IPS-18a (cell line): ENCODE measurements around the gene SLC43A2.
"Not testable (repeated sequence)": the region's sequence is repeated elsewhere in the genome, so short reads cannot be mapped to it uniquely, and the experiment has no call there.

Experiments
- H3K27ac ChIP-seq: one replicate; pipeline ENCODE4 v1.5.1; 2013; ENCODE audit warnings: low read length
- H3K27me3 ChIP-seq: one replicate; pipeline ENCODE4 v1.6.1; 2013; ENCODE audit warnings: mild to moderate bottlenecking, low read length; ENCODE audit not compliant: control insufficient read depth, insufficient read depth
- H3K36me3 ChIP-seq: one replicate; pipeline ENCODE4 v1.6.1; 2013; ENCODE audit warnings: low read depth, low read length; ENCODE audit not compliant: control insufficient read depth
- H3K4me1 ChIP-seq: one replicate; pipeline ENCODE4 v1.6.1; 2013; ENCODE audit warnings: low read depth, low read length; ENCODE audit not compliant: control insufficient read depth
- H3K4me3 ChIP-seq: one replicate; pipeline ENCODE4 v1.5.1; 2013; ENCODE audit warnings: low read length
- H3K9ac ChIP-seq: one replicate; pipeline ENCODE4 v1.6.1; 2013; ENCODE audit warnings: mild to moderate bottlenecking, low read length, moderate library complexity
- H3K9me3 ChIP-seq: one replicate; pipeline ENCODE4 v1.6.1; 2013; ENCODE audit warnings: low read depth, low read length; ENCODE audit not compliant: control insufficient read depth

The SLC43A2 gene

GRCh38 chr17:1539811-1540210 is 88.8 kb downstream of the SLC43A2 start:
- Histone ChIP-seq H3K9me3 (no peaks in the 10 kb centered on the region), H3K27me3 (no peaks in the 10 kb centered on the region), H3K4me3 (no peak overlapping the region), H3K36me3 (peaks cover 36% of the 10 kb centered on the region), H3K9ac (no peak overlapping the region), H3K4me1 (no peaks in the 10 kb centered on the region), H3K27ac (no peak overlapping the region)

DNA sequence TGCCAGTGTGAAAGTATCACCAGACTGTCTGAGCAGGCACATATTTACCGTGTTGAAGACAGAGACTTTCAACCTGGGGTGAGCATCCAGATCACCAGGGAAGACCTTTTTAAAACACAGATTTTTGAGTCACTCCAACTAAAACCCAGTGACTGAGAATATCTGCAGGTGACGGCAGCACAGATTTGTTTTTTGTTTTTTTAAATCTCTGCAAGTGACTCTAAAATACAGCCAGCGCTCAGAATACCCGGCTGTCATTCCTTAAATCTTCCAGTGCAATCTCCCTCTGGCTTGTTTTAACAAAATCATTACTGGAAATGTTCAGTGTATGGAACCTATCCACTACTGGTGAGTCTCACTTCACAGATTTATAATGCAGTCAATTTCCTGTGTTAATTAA is 92.9 kb downstream of the SLC43A2 start:
- Histone ChIP-seq H3K27me3 (no peaks in the 10 kb centered on the region), H3K4me3 (no peak overlapping the region), H3K4me1 (no peaks in the 10 kb centered on the region), H3K9ac (no peak overlapping the region), H3K36me3 (peaks cover 36% of the 10 kb centered on the region), H3K27ac (no peak overlapping the region), H3K9me3 (no peaks in the 10 kb centered on the region)

DNA sequence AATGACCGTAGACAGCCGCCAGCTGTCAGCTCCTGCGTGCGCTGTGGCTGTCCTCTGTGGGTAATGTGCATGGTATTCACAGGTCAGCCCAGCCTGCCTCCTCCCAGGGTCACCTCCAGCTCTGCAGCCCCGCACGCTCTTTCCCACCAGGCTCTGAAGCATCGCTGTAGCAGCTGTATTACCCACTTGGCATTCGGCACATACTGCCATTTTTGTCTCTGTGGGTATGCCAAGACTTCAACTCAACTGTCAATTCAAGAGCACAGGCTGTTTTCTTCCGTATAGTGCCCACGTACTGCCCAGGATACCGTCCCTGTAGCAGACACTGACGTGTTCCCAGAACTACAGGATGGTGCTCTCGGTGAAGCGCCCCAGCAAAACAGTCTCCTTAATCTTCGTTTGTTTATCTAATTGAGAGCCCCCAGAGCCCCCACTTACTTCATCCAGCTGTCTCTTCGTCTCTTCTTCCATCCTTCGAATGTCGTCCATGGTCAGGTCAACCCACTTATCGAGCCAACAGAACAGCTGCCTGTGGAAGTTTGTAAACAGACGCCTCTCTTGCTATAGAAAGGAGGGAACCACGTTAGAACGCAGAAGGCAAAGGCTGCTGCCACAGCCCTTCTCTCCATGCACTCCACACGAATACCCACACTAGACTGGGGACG is 94.8 kb downstream of the SLC43A2 start:
- no peak overlapping the region for H3K4me3 ChIP-seq
- H3K27ac ChIP-seq: no peak overlapping the region
- no peaks in the 10 kb centered on the region for H3K9me3 ChIP-seq
- peaks cover 34% of the 10 kb centered on the region for H3K36me3 ChIP-seq
- no peaks in the 10 kb centered on the region for H3K27me3 ChIP-seq
- no peak overlapping the region for H3K9ac ChIP-seq
- no peaks in the 10 kb centered on the region for H3K4me1 ChIP-seq

- Histone ChIP-seq H3K9ac (no peak overlapping the region), H3K9me3 (no peaks in the 10 kb centered on the region), H3K27me3 (no peaks in the 10 kb centered on the region), H3K4me3 (no peak overlapping the region), H3K36me3 (peaks cover 27% of the 10 kb centered on the region), H3K4me1 (no peaks in the 10 kb centered on the region), H3K27ac (no peak overlapping the region)
Measured at GRCh38 chr17:1532836-1533602, 95.6 kb downstream of the SLC43A2 start.

GRCh38 chr17:1529863-1530262 is 98.8 kb downstream of the SLC43A2 start:
- Histone ChIP-seq H3K9ac (no peak overlapping the region), H3K9me3 (no peaks in the 10 kb centered on the region), H3K27me3 (no peaks in the 10 kb centered on the region), H3K27ac (no peak overlapping the region), H3K36me3 (peaks cover 17% of the 10 kb centered on the region), H3K4me1 (no peaks in the 10 kb centered on the region), H3K4me3 (no peak overlapping the region)

DNA sequence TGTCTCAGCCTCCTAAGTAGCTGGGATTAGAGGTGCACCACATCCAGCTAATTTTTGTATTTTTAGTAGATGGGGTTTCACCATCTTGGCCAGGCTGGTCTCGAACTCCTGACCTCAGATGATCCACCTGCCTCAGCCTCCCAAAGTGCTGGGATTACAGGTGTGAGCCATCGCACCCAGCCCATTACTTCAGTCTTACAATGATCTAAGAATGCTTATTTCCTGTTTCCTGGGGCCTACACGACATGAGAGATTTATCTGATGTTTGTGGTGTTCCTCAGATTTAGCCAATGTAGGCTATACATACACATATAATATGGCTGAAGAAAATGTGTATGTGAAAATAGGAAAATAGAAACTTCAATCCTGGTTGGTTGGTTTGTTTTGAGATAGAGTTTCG is 101.8 kb downstream of the SLC43A2 start:
- H3K27ac ChIP-seq, H3K36me3 ChIP-seq, H3K9me3 ChIP-seq, H3K9ac ChIP-seq, H3K4me3 ChIP-seq, H3K27me3 ChIP-seq, H3K4me1 ChIP-seq: not testable (repeated sequence)

DNA sequence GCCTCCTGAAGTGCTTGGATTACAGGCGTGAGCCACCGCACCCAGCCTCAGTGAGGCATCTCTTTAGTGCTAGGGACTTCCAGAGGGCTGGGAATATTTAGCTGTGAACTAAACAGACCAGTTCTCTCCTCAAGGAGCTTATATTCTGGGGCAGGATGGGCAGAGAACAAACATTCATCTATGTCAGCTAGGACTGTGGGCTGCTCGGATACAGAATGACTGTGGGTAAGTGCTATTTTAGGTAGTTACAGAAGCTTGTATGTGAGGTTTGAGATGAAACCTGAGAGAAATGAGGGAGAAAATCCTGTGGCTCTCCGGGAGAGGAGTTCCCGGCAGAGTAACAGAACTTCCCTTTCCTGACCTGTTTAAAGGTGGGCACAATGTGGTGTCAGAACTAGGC is 106.0 kb downstream of the SLC43A2 start:
- Histone ChIP-seq H3K27ac (no peak overlapping the region), H3K4me3 (no peak overlapping the region), H3K27me3 (no peaks in the 10 kb centered on the region), H3K9ac (no peak overlapping the region), H3K4me1 (no peaks in the 10 kb centered on the region), H3K36me3 (no peaks in the 10 kb centered on the region), H3K9me3 (no peaks in the 10 kb centered on the region)

DNA sequence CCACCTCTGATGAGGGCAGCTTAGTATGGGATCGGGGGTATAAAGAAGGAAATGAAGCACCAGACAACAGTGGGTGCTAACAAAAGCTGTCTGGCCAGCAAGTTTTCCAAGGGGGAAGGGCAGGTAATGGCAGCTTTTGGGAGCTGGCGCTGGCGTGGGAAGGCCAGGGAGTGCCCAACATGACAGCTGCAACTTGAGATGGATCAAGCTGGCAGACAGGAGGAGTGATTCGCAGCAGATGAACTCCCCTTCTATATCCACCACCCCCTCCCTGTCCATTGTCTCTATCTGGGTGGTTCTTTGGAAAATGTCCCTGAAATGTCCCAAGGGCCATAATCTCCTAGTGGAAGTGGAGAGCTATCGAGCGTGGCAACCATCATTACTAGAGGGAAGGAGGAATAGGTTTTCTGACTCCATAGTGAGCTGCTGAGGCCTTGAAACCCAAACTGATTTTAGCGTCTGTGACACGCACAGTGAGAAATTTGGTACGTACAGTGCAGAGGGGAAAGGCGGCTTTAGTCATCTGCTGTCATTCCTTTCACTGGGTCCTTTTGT is 107.5 kb downstream of the SLC43A2 start:
- Histone ChIP-seq H3K27me3 (no peaks in the 10 kb centered on the region), H3K27ac (no peak overlapping the region), H3K4me1 (no peaks in the 10 kb centered on the region), H3K9ac (no peak overlapping the region), H3K36me3 (no peaks in the 10 kb centered on the region), H3K4me3 (no peak overlapping the region), H3K9me3 (no peaks in the 10 kb centered on the region)

DNA sequence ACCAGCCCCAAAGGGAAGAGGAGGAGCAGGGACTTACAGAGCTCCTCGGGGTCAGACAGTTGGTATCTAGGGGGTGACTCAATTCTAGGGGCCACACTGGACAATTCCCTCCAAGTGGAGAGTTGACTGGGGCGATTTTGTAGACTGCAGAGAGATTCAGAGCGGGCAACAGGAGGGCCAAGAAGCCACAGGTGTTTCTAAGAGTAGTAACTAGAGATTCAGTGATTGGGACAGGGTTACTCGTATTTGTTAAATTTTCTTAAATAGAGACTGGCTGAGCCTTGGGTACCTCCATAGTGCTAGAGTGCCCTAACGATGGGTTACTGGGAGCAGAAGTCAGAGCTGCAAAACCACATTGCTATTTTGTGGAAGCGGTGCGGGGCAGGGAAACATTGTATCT is 109.0 kb downstream of the SLC43A2 start:
- no peaks in the 10 kb centered on the region for H3K27me3 ChIP-seq

More for the DNA sequence above, 109.0 kb downstream of the SLC43A2 start:
- no peaks in the 10 kb centered on the region for H3K36me3 ChIP-seq
- H3K4me1 ChIP-seq: peaks cover 4% of the 10 kb centered on the region
- no peak overlapping the region for H3K27ac ChIP-seq
- H3K9ac ChIP-seq: no peak overlapping the region
- H3K9me3 ChIP-seq: no peaks in the 10 kb centered on the region
- H3K4me3 ChIP-seq: no peak overlapping the region
